Eye (tissue), 1 donor: Measurements from ENCODE around the gene SYDE2.
A peak's percentile ranks its signal among the peaks of the same experiment; 100 is the strongest.
"Not testable (repeated sequence)": the region's sequence is repeated elsewhere in the genome, so short reads cannot be mapped to it uniquely, and the experiment has no call there.

Experiments
- DNase-seq: peaks from one replicate; pipeline ENCODE4 v3.0.0-alpha.2; 2015

SYDE2 gene, protein sequence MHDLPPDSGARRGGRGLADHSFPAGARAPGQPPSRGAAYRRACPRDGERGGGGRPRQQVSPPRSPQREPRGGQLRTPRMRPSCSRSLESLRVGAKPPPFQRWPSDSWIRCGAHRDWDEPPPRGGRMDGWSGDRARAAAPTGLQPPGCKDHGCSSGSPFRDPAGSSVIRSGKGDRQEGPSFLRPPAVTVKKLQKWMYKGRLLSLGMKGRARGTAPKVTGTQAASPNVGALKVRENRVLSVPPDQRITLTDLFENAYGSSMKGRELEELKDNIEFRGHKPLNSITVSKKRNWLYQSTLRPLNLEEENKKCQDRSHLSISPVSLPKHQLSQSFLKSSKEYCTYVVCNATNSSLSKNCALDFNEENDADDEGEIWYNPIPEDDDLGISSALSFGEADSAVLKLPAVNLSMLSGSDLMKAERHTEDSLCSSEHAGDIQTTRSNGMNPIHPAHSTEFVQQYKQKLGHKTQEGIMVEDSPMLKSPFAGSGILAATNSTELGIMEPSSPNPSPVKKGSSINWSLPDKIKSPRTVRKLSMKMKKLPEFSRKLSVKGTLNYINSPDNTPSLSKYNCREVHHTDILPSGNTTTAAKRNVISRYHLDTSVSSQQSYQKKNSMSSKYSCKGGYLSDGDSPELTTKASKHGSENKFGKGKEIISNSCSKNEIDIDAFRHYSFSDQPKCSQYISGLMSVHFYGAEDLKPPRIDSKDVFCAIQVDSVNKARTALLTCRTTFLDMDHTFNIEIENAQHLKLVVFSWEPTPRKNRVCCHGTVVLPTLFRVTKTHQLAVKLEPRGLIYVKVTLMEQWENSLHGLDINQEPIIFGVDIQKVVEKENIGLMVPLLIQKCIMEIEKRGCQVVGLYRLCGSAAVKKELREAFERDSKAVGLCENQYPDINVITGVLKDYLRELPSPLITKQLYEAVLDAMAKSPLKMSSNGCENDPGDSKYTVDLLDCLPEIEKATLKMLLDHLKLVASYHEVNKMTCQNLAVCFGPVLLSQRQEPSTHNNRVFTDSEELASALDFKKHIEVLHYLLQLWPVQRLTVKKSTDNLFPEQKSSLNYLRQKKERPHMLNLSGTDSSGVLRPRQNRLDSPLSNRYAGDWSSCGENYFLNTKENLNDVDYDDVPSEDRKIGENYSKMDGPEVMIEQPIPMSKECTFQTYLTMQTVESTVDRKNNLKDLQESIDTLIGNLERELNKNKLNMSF

DNA sequence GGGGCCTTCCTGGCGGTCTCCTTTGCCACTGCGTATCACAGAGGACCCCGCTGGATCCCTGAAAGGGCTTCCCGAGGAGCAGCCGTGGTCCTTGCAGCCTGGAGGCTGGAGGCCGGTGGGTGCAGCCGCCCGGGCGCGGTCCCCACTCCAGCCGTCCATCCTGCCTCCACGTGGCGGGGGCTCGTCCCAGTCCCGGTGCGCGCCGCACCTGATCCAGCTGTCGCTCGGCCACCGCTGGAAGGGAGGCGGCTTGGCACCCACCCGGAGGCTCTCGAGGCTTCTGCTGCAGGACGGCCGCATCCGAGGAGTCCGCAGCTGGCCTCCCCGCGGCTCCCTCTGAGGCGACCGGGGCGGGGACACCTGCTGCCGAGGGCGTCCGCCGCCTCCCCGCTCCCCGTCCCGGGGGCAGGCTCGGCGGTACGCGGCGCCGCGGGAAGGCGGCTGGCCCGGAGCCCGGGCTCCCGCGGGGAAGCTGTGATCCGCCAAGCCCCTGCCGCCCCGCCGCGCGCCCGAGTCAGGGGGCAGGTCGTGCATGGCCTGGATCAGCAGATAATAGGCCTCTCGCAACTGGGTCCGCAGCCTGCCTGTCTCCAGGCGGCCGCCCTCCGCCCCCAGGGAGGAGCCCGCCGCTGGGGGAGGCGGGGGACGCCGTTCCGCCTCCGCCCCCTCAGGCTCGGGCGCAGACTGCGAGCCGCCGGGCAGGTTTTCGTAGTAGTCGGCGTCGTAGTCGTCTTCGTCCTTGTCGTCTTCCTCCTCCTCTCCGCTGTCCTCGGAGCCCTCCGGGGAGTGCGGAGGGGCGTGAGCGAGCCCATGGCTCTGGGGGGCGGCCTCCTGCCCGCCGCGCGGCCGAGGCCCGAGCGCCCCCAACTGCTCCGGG lies at the start of gene SYDE2:
Gene SYDE2, minus strand, starts transcription at position 554 of the 877 bp plus-strand sequence. Its CDS starts 20 bp downstream, at position 534.
- peak; percentile 90 for DNase-seq

DNA sequence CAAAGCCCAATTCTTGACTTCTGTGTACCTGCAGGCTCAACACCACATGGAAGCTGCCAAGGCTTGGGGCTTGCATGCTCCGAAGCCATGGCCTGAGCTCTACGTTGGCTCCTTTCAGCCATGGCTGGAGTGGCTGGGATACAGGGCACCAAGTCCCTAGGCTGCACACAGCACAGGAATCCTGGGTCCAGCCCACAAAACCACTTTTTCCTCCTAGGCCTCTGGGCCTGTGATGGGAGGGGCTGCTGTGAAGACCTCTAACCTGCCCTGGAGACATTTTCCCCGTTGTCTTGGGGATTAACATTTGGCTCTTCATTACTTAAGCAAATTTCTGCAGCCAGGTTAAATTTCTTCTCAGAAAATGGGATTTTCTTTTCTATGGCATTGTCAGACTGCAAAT lies 48.2 kb upstream of the SYDE2 start:
- DNase-seq, result not testable (repeated sequence)

DNA sequence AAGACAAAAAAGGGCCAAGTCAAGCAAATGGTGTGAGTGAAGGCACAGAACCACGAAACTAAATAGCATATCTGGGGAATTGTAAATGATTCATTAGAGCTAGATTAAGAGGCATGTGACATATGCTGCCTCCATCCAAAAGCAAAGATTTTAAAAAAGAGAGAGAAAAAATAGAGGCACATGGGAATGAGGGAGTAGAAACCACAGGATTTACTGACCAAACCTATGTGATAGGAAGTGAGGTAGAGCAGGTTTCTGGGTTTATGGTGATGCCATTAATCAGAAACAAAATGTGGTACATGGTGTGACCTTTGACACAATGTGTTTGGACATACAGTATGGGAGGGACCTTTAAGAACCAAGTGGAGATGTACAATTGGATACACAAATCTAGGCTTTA lies 45.1 kb upstream of the SYDE2 start:
- no peak for DNase-seq

DNA sequence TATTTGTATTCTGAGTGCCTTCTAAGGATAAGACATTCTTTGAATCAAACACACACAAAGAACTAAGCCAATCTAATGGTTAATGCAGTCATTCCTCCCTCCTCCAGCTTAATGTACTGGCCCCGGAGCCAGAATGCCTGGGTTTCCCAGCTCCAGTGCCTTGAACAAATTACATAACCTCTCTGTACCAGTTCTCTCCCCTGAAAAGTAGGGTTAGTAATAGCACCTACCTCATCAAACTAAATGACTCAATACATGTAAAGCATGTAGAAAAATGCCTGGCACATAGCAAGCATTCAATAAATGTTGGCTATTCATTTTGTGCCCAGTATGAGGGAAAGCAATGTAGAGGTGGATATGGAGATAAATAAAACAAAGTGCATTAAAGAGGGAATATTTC lies 44.6 kb upstream of the SYDE2 start:
- no peak for DNase-seq

DNA sequence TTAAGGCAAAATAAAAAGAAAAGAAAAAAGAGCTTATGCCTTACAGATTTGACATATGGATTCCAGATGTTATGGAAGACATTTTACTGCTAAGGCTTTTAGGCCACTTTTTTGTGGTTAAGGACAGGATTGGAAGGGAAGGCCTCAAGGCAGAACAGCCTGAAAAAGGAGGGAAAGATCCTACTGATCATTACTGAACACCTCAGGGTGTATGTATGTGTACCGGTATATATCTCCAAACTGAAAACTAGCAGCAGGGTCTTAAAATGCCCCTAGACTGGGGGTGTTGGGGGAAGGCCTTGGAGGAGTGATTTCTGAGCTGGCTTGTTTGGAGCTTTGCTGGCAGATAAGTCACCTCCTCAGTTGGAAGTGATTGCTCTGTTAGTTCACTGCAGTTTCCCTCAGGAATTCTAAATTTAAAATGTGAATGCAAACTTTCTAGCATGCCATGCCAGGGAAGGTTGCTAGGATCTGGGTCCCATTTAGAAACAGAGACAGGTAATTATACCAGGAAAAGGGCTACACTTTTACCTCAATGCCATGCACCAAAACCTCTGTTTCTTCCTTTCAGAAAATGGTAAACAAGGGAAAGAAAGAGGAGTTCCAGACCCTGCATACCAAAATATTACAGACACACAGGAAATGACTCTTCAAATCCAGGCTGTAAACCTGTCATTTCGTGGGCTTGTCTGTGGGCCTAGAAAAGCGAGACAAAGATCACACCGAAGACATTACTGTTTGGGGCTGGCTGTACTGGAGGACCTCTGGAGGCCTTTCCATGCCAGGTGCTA lies 43.6 kb upstream of the SYDE2 start:
- DNase-seq, result peak; percentile 25

DNA sequence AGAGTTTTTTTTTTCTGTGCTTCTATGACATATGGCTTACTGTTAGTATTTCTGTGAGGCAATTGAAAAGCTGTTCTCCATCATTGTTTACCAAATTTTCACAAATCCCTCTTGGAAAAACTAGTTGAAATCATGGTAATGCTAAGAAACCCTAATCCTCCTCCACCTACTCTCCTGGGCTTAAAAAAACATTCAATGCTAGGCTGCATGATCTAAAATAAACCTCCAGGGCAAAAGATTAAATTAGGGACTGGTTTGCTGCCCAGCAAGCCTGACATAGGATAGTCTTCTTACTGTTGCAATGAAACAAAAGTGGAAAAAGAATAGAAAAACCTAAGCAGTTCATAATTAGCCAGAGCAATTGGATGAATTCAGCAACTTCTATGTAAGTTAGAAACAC lies 42.6 kb upstream of the SYDE2 start:
- DNase-seq, result no peak

DNA sequence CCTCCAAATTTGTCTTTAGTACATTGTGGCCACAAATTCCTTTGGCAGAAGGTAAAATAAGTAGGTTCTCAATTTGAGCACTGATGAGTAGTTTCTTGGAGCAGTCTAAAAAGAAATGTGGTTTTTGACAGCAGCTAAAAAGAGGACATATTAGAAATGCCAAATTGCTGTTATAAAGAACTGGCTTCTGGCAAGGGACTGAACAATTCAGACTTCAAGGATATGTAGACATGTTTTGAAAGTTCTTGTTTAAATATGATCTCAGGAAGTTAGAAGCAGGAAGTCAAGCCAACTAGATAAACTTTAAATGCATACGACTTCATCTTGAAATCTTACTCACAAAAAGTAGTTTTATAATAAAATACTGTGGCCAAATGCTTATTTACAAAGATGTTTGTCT lies 39.8 kb upstream of the SYDE2 start:
- DNase-seq, result no peak

DNA sequence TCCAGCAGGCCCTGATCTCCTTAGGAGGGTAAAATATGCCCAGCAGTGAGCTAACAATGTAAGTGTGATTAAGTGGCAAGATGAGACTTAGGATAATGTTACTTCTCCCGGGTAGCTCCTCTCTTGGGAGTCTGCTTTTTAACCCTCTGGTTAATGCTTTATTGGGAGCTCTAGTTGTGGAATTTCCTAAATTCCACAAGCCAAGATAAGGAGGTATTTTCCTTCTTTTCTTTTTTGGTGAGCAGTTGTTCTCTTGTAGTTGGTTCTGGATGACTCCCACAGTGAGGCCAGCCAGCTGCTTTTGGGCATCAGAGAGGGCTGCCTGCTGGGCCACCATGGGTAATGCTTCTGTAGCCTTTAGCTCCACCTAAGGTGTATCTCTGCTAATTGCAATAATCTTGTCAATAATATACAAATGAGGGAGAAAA lies 39.4 kb upstream of the SYDE2 start:
- DNase-seq, result no peak

DNA sequence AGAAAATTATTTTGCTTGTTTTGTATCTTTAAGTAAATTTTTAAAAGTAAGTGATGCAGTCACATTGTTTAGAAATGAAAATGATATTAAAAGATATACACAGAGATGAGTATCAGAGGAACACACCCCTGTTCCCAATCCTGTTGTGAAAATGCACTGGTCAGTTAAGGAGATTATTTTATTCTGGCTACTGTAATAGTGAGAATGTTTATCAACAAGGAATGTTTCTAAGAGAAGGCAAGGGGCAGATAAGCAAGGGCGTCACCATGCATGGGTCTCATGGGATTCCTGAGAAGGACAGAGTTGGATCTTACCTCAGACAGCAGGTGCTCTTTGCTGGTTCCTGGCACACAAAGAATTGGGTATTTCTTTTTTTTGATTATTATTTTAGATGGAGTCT lies 36.8 kb upstream of the SYDE2 start:
- no peak for DNase-seq

DNA sequence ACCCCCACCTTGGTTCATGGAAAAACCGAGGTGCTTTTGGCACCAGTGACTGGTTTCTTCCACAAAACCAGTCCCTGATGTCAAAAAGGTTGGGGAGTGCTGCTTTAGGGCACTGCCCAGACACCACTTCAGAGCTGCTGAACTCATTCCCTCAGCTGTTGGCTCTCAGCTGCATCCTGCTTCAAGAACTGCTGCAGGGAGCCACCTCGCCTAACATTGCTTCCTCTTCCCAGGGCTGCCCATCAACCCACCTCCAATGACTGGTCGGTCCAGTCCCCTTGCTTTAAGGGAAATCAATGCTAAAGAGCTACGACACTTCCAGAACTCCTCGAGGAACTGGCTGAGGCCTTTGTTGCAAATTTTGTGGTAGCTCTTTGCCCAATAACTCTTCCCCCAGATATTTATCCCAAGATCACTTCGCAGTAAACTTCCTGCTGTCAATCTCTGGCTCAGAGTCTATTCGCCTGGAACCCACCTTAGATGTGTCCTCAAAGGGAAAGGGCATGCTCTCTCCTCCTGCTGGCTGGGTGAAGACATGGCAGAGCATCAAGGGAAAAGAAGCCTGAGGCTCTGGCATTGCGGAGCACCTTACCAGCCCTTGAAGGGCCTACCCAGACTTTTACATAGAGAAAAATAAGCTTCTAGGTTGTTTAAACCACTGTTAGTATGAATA lies 29.6 kb upstream of the SYDE2 start:
- DNase-seq, result no peak

DNA sequence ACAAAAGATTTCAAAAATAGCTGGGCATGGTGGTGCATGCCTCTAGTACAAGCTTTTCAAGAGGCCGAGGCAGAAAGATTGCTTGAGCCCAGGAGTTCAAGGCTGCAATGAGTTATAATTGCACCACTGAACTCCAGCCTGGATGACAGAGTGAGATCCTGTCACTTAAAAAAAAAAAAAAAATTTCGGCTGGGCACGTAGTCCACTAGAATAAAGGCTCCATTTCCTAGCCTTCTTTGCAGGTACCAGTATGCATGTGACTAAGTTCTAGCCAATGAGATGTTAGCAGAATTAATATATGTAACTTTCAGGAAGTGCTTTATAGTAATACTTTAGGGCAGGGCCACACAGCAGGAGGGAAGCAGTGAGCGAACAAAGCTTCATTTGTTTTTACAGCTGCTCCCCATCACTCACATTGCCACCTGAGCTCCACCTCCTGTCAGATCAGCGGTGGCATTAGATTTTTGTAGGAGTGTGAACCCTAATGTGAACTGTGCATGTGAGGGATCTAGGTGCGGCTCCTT lies 28.8 kb upstream of the SYDE2 start:
- no peak for DNase-seq

DNA sequence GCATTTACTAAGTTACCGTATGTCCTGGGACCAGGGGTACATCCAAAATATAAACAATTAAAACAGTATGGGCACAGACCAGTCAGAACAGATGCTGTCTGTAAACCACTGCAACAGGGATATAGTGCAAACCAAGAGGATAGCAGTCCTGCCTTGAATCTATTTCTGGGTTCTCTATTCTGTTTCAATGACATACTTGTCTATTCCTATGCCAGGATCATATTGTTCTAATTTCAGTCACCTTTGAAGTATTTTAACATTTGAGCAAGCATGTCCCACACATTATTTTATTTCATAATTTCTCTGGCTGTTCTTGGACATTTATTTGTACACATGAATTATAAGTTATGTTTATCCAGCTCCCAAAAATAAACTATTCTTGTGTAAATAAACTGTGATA lies 28.2 kb upstream of the SYDE2 start:
- DNase-seq, result peak; percentile 11

DNA sequence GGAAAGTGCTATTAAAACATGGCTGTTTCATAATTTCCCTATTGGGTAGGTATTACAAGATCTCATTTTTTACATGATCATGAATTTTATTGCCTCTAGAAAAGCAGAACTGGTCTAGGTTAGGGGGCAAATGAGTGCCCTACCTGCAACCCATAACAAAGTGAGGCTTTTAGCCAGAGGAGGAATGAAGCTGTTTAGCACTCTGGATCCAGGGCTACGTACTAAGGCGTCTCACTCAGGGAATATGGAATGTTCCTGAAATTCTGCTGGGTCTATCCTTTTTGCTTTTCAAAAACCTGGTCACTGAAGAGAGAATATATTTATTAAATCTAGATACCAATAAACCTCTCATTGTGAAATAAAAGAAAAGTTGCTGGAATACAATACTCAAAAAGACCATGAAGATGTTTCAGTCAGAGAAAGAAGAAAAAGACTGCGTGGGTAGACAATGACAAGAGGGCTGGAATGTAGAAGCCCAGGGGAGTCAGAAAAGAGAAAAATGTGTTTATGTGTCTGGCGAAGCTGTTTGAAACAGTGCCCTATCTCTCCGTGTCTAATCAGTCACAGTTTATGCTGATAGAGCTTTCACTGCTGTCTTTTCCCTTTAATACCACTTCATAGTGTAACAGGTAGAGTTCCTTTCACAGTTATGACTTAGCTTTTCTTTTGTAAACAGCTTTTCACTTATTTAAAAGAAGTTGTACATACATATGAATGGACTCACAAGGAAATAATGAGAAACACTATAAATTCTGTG lies 25.0 kb upstream of the SYDE2 start:
- DNase-seq, result no peak

DNA sequence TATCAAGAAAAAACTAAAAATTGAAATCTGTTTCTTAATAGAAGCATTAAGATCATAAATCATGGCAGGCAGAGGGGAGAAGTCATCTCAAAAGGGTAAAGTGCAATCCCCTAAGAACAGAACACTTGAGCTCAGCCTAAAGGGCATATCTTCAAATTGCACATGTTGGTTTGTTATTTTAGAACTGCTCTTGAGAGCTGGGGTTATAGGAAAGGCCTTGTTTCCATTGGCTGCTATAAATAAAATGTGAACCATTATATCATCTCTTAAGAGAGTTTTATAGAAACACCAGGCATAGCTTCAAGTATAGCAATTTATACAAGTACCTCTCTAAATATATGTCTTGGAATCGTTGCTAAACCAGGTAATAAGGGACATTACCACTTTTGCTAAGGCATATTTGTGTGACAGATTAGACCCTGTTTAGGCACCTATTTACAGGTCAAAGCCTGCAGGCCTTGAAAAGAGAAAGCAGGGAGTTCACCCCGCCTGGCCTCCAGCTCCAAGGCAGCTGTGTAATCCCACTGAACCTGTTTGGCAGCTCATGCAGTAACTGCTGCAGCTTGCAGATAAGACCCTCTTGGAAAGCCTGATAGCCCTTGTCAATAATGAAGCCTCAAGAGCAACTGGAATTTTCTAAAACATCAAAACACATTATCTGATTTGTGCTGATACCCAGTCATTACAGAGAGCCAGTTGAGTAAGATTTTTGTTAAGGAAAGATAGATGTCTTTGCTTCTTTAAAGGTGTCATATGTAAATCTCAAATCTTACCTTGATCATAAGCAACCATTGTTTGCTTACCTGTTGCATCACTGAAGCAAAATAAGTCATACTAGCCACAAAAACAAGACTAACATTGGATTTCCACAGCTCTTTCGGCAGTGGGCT lies 24.2 kb upstream of the SYDE2 start:
- peak; percentile 66 for DNase-seq

DNA sequence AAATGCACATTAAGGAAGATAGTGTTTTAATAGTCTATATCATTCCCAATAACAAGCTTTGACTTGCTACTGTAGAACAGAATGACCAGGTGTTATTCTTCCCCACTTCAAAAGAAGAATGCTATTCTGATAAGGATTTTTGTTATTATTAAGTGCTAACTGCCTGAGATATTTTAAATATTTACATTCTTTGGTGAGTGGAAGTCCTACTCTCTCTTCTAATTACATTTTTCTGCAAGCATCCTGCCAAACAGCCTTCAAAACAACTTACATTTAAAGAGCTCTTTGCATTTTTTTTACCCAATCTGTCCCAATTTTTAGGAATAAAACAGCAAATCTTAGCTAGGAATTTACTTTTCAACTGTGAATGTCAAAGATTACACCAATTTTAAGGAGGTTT lies 23.5 kb upstream of the SYDE2 start:
- no peak for DNase-seq

DNA sequence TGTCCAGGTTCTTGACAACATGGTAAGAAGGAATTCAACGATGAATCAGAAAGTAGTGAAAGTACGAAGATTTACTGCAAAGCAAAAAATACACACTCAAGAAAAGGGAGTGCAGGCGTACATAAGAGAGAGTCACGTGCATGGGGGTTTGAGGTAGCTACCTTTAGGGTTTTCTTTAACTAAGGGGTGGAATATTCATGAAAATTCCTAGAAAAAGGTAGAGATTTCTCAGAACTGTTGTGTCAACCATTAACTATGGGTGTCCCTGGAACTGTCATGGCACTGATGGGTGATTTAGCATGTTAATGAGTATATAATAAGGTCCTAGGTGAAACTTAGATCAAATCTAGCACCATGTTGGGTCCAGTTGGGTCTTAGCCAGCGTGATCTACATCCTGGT lies 22.5 kb upstream of the SYDE2 start:
- DNase-seq, result no peak

DNA sequence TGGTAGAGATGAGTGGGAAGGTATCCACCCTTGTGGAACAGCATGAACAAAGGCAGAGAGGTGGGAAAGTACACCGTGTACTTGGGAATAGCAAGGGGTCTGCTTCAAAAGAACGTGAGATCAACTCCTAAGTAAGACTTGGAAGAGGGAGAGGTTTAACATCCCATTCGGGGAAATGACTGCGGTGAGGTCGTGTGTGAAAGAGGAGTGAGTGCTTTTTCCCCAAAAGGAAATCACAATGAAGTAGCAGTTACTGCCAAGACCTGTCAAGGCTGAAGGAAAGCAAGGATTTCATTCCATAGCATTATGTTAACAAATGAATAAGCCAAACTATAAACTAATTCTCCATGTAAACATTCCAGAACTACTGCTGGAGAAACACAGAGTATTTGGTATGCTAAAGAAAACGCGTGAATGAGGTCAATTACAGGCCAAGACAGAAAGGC lies 20.0 kb upstream of the SYDE2 start:
- DNase-seq, result peak; percentile 57

DNA sequence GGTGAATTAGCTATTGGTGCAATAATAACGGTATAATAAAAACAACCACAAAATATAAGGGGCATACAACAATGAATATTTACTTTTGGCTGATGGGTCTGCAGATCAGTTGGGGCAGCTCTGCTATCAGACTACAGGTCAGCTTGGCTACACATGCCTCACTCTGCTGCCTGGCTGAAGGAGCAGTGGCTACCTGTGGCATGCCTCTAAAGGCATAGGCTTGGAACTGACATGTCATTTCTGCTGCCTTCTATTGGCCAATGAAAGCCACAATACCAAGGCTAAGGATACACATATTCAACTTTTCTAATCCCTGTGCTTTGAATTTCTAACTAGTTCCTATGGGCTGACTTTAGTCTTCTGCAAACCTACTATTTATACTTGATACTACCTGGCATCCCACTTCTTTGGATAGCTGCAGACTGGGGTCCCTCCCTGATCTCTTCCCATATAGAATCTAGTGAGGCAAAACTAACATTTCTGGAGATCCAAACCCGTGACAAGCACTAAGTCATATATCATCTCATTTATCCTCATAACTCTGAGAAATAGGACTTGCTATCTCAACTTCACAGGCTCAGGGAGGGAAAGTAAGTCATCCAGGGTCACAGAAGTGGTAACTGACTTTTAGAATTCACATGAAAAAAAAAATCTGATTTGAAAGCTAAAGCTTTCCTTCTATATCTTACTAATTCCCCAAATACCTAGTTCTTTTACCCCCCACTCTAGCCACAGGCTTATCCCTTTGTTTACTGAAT lies 19.2 kb upstream of the SYDE2 start:
- no peak for DNase-seq
